22Rv1 (cell line): ENCODE data around the gene SMPX.

Experiments used
- ZFX ChIP-seq: fragments of 450-650 bp; IDR thresholded peaks from 2 replicates; pipeline ENCODE4 v1.6.1; 2017; ENCODE audit warnings: antibody characterized with exemption, borderline replicate concordance
- TF ChIP-seq, protein P1 (sequence below): fragments of 450-650 bp; IDR thresholded peaks from 2 replicates; pipeline ENCODE4 v1.5.1; 2017; ENCODE audit warnings: mild to moderate bottlenecking

- TF ChIP-seq, protein P1, sequence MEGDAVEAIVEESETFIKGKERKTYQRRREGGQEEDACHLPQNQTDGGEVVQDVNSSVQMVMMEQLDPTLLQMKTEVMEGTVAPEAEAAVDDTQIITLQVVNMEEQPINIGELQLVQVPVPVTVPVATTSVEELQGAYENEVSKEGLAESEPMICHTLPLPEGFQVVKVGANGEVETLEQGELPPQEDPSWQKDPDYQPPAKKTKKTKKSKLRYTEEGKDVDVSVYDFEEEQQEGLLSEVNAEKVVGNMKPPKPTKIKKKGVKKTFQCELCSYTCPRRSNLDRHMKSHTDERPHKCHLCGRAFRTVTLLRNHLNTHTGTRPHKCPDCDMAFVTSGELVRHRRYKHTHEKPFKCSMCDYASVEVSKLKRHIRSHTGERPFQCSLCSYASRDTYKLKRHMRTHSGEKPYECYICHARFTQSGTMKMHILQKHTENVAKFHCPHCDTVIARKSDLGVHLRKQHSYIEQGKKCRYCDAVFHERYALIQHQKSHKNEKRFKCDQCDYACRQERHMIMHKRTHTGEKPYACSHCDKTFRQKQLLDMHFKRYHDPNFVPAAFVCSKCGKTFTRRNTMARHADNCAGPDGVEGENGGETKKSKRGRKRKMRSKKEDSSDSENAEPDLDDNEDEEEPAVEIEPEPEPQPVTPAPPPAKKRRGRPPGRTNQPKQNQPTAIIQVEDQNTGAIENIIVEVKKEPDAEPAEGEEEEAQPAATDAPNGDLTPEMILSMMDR: no peak
- TF ChIP-seq ZFX: no peak
These were observed 34.8 kb downstream of the SMPX start for GRCh38 chrX:21723084-21723483.
